Measurements from ENCODE around the gene PIR. TPM values are rescaled to one million over a fixed set of nuclear protein-coding genes. Genes with fewer than 3 reads are reported as not detected.

Gene PIR
- total and polyA plus RNA-seq, 2 of the 8 experiments (the other 6 are each of a cell fraction or from before 2014, with no cell fraction given): 6.4 to 10.3 TPM

DNA sequence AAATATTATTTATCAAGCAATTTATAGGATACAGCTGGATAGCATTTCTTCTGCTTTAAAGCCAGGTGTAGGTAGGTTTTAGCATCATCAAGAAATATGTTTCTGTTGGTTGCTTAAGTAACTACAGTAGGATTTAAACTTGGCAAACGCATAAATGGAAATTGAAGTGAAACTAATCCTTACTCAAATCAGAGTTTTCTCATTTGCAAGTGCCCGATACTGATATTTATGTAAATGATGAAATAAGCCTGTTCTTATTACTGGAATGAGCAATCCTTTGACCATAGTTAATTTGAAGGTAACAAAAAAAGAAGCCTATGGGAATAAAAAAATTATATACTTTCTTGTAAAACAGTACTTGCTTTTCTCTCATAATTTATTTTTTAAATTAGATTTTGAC, 134.6 kb downstream of the PIR start:
- H3K18ac ChIP-seq (ENCODE audit: extremely low read depth, low read length): no peak overlapping the region
- no peak overlapping the region for H2AFZ ChIP-seq (ENCODE audit: low read length)
- no peak overlapping the region for H3K27ac ChIP-seq (ENCODE audit: low read depth, low read length)
- H3K4me2 ChIP-seq (ENCODE audit: insufficient read depth in 1 of 2, low read depth in 2 of 2, low read length in 2 of 2): no peak overlapping the region
- H3K4me1 ChIP-seq (replicated peaks in 1 of 4; ENCODE audit: control insufficient read depth in 3 of 4, insufficient read depth in 4 of 4, low read length in 3 of 4): no peaks in the 10 kb centered on the region
- no peaks in the 10 kb centered on the region for H3K9me3 ChIP-seq (ENCODE audit: insufficient read depth in 2 of 2, low read depth in 1 of 2, low read length in 1 of 2)
- H3K36me3 ChIP-seq (ENCODE audit: control insufficient read depth in 2 of 4, insufficient read depth in 4 of 4, low read length in 3 of 4): no peaks in the 10 kb centered on the region
- H2AK5ac ChIP-seq (ENCODE audit: low read depth, low read length): no peak overlapping the region
- H3K56ac ChIP-seq (replicated peaks; ENCODE audit: insufficient read length, low read depth, low read length): no peak overlapping the region
- no peak overlapping the region for H2BK15ac ChIP-seq (ENCODE audit: low read length)
- POLR2A ChIA-PET (ENCODE audit: partially characterized antibody): no interaction called here
- no peak overlapping the region for H4K8ac ChIP-seq (ENCODE audit: extremely low read depth, insufficient read depth, low read length)
- H2BK20ac ChIP-seq (ENCODE audit: low read length): no peak overlapping the region
- no peak overlapping the region for H2BK12ac ChIP-seq (ENCODE audit: low read depth, low read length)
- no peak overlapping the region for H3K9ac ChIP-seq (replicated peaks in 1 of 4; ENCODE audit: extremely low read depth in 1 of 4, low read depth in 3 of 4, low read length in 3 of 4)
- no peak overlapping the region for H3K23ac ChIP-seq (ENCODE audit: insufficient read length)
- no peaks in the 10 kb centered on the region for H3K79me2 ChIP-seq (ENCODE audit: control insufficient read depth in 1 of 2, insufficient read depth in 2 of 2, low read length in 2 of 2)
- no peak overlapping the region for H2BK5ac ChIP-seq (ENCODE audit: low read depth, low read length)
- no peak for DNase-seq (ENCODE audit: low read depth in 1 of 2, low spot score in 2 of 2)
- no peak overlapping the region for H3K14ac ChIP-seq (ENCODE audit: insufficient read length)
- H3K27me3 ChIP-seq (replicated peaks in 1 of 4; ENCODE audit: control insufficient read depth in 3 of 4, extremely low read depth in 1 of 4, insufficient read depth in 3 of 4, low read length in 3 of 4): no peaks in the 10 kb centered on the region
- no peak for FAIRE-seq
- H2BK120ac ChIP-seq (replicated peaks; ENCODE audit: low read depth, low read length): no peak overlapping the region
- no peak overlapping the region for H4K91ac ChIP-seq (replicated peaks; ENCODE audit: insufficient read length, low read length)
- 84% methylated on average over 2 of the region's 2 CpGs; no CpG with 5 or more reads in 1 of the 2 experiments for WGBS, 2 experiments (ENCODE audit: extremely low coverage in 1 of 2, insufficient coverage in 1 of 2, insufficient read length in 1 of 2, insufficient replicate concordance in 2 of 2, low coverage in 1 of 2, low lambda C conversion rate in 2 of 2, missing lambda C conversion rate in 1 of 2)
- no peaks in the 10 kb centered on the region for H3K79me1 ChIP-seq (ENCODE audit: low read depth, low read length)
- H3K4me3 ChIP-seq (ENCODE audit: extremely low read depth in 1 of 4, insufficient read depth in 2 of 4, low read depth in 3 of 4, low read length in 4 of 4): no peak overlapping the region
- CTCF ChIA-PET (ENCODE audit: partially characterized antibody): interaction anchor here (0.5 to 2.6 kb wide), 3 partner anchors 9 to 206 kb away, joined by 3 to 13 read pairs (median 6); no protein-coding TSS in a partner anchor
- no peaks in the 10 kb centered on the region for H4K20me1 ChIP-seq (replicated peaks in 1 of 2; ENCODE audit: control insufficient read depth in 1 of 2, insufficient read depth in 2 of 2, low read length in 2 of 2)
- H4K5ac ChIP-seq (ENCODE audit: insufficient read length, low read depth, low read length): no peak overlapping the region
- no peak overlapping the region for H3K4ac ChIP-seq (replicated peaks; ENCODE audit: insufficient read length, low read depth, low read length)
- no peaks in the 10 kb centered on the region for H3K23me2 ChIP-seq (ENCODE audit: low read depth, low read length)
- no peak for TF ChIP-seq RBBP5 (IDR thresholded peaks at IDR 0.05; ENCODE audit: borderline replicate concordance, low read depth, low read length)
- TF ChIP-seq, protein P1, sequence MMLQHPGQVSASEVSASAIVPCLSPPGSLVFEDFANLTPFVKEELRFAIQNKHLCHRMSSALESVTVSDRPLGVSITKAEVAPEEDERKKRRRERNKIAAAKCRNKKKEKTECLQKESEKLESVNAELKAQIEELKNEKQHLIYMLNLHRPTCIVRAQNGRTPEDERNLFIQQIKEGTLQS (IDR thresholded peaks at IDR 0.05; ENCODE audit: insufficient read depth, low read depth, low read length): no peak
- no peak for TF ChIP-seq GABPA (IDR thresholded peaks at IDR 0.05; ENCODE audit: borderline replicate concordance, insufficient read depth, low read length)

Measured in H1 (cell line).